ENCODE measurements around the gene RALGPS1. TPM values are rescaled to one million over a fixed set of nuclear protein-coding genes. Genes with fewer than 3 reads are reported as not detected.

Gene RALGPS1
- total RNA-seq, 1 experiment from 2014 or later = 28.5 TPM

DNA sequence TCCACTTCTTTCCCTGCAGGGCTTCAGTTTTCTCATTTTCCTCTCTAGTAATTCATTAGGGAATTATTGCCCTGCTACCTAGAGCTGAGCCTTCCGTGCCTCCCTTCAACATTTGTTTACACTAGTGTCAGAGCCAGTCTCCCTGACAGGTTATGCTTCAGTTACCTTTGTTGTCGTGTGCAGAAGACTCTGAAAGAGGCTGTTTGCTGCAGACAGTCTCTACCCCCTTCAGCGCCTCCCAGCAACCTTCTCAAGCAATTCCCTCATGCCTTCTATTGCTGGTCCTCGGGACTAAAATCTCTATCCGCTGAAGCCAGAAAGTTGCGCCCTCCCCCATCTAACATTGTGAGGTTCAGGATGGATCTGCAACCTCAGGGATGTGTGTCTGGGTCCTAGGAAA lies 12.8 kb downstream of the RALGPS1 start (continued):
- TF ChIP-seq, protein P1, sequence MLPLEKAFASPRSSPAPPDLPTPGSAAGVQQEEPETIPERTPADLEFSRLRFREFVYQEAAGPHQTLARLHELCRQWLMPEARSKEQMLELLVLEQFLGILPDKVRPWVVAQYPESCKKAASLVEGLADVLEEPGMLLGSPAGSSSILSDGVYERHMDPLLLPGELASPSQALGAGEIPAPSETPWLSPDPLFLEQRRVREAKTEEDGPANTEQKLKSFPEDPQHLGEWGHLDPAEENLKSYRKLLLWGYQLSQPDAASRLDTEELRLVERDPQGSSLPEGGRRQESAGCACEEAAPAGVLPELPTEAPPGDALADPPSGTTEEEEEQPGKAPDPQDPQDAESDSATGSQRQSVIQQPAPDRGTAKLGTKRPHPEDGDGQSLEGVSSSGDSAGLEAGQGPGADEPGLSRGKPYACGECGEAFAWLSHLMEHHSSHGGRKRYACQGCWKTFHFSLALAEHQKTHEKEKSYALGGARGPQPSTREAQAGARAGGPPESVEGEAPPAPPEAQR (CRISPR knock-in tag; IDR thresholded peaks at IDR 0.05) = no peak

DNA sequence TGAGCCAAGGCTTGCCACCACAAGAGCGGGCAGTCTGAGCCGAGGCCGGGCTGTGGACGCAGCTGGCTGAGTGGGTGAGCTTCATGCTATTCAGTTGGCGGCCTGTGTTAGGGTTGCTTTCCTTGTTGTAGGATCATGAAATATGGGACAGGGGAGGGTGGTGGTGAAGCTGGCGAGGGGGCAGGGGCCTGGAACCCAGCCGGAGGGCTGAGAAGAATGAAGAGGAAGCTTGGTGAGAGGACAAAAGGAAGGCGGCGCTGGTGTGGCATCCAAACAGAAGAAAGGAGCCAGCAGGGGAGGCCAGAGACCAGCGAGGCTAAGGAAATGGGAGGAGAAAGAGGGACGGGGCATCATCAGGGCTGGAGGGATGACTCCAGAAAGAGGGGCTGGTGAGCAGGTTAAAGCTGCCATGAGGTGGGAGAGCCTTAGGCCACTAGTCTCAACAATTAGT lies 18.3 kb downstream of the RALGPS1 start:
- CTCF ChIA-PET = interaction anchor here (0.7 to 1.8 kb wide), 16 partner anchors 8 to 460 kb away, joined by 3 to 18 read pairs (median 4); partner anchors contain the start of gene RALGPS1
- TF ChIP-seq SP1 (CRISPR knock-in tag; conservative IDR thresholded peaks at IDR 0.05) = 0 out of 2 replicates have a peak, but pooled peaks have one; percentile 26
- TF ChIP-seq CREM (CRISPR knock-in tag; IDR thresholded peaks at IDR 0.05) = no peak
- TF ChIP-seq, protein P2, sequence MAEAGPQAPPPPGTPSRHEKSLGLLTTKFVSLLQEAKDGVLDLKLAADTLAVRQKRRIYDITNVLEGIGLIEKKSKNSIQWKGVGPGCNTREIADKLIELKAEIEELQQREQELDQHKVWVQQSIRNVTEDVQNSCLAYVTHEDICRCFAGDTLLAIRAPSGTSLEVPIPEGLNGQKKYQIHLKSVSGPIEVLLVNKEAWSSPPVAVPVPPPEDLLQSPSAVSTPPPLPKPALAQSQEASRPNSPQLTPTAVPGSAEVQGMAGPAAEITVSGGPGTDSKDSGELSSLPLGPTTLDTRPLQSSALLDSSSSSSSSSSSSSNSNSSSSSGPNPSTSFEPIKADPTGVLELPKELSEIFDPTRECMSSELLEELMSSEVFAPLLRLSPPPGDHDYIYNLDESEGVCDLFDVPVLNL (CRISPR knock-in tag; IDR thresholded peaks at IDR 0.05; ENCODE audit: borderline replicate concordance, low read depth) = no peak
- TF ChIP-seq ZNF121 (CRISPR knock-in tag; IDR thresholded peaks at IDR 0.05) = peak; percentile 93
- ATAC-seq (peak; percentile 76), DNase-seq (ENCODE audit: low spot score) (peak; percentile 48)
- H3K4me3 Mint-ChIP-seq = no peak overlapping the region
- peaks cover 5% of the 10 kb centered on the region; the same call in 1 of the 2 replicates for H3K36me3 Mint-ChIP-seq
- POLR2A ChIA-PET = no interaction called here
- no peaks in the 10 kb centered on the region; the same call in 1 of the 2 replicates for H3K27me3 Mint-ChIP-seq (ENCODE audit: low read depth)
- peaks cover 12% of the 10 kb centered on the region for H3K4me1 Mint-ChIP-seq
- no peak overlapping the region for H3K27ac Mint-ChIP-seq
- H3K9me3 Mint-ChIP-seq = peaks cover 9% of the 10 kb centered on the region

DNA sequence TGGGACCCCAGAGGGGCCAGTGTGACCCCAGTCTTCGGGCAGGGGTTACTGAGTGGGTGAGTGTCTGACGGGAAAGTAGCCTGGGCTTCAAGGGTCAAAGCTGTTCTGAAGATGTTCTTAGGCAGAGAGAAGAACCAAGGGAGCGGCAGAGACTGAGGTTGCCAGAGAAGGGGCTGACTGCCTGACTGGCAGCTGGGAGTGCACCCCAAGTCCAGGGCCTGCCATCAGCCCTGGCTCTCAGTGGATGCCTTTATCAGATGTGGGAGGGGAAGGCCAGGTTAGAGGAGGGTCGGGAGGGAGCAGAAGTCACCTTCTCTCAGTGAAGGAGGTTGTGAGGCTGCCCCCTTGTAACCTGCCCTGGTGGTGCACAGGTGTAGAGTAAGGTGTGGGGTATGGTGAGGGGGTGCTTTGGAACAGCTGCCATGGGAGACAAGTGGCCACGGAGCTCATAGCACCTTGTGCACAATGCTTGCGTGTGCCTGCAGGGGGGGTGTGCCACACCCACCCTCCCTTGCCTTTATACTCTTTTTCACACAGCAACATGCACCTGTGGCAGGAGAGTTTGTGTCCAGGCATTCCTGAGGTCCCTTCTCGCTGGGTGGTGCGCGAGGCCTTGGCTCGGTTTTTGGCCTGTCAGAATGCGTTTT lies 18.9 kb downstream of the RALGPS1 start:
- ChIA-PET POLR2A (no interaction called here), CTCF (interaction anchor here (0.7 to 1.8 kb wide), 15 partner anchors 9 to 460 kb away, joined by 3 to 18 read pairs (median 5); partner anchors contain the start of gene RALGPS1)
- ATAC-seq (peak; percentile 85), DNase-seq (ENCODE audit: low spot score) (no peak)
- H3K4me3 Mint-ChIP-seq = no peak overlapping the region
- peaks cover 5% of the 10 kb centered on the region; the same call in 1 of the 2 replicates for H3K36me3 Mint-ChIP-seq
- H3K4me1 Mint-ChIP-seq = peaks cover 17% of the 10 kb centered on the region
- H3K9me3 Mint-ChIP-seq = peaks cover 9% of the 10 kb centered on the region
- H3K27ac Mint-ChIP-seq = no peak overlapping the region
- no peaks in the 10 kb centered on the region; the same call in 1 of the 2 replicates for H3K27me3 Mint-ChIP-seq (ENCODE audit: low read depth)
- TF ChIP-seq, protein P3, sequence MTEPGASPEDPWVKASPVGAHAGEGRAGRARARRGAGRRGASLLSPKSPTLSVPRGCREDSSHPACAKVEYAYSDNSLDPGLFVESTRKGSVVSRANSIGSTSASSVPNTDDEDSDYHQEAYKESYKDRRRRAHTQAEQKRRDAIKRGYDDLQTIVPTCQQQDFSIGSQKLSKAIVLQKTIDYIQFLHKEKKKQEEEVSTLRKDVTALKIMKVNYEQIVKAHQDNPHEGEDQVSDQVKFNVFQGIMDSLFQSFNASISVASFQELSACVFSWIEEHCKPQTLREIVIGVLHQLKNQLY (CRISPR knock-in tag; IDR thresholded peaks at IDR 0.05) = no peak
- no peak for TF ChIP-seq TP53 (CRISPR knock-in tag; IDR thresholded peaks at IDR 0.05)
- TF ChIP-seq, protein P4, sequence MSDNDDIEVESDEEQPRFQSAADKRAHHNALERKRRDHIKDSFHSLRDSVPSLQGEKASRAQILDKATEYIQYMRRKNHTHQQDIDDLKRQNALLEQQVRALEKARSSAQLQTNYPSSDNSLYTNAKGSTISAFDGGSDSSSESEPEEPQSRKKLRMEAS (CRISPR knock-in tag; IDR thresholded peaks at IDR 0.05) = no peak
- TF ChIP-seq, protein P5, sequence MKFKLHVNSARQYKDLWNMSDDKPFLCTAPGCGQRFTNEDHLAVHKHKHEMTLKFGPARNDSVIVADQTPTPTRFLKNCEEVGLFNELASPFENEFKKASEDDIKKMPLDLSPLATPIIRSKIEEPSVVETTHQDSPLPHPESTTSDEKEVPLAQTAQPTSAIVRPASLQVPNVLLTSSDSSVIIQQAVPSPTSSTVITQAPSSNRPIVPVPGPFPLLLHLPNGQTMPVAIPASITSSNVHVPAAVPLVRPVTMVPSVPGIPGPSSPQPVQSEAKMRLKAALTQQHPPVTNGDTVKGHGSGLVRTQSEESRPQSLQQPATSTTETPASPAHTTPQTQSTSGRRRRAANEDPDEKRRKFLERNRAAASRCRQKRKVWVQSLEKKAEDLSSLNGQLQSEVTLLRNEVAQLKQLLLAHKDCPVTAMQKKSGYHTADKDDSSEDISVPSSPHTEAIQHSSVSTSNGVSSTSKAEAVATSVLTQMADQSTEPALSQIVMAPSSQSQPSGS (CRISPR knock-in tag; IDR thresholded peaks at IDR 0.05; ENCODE audit: borderline replicate concordance, low read depth) = no peak
- TF ChIP-seq, protein P6, sequence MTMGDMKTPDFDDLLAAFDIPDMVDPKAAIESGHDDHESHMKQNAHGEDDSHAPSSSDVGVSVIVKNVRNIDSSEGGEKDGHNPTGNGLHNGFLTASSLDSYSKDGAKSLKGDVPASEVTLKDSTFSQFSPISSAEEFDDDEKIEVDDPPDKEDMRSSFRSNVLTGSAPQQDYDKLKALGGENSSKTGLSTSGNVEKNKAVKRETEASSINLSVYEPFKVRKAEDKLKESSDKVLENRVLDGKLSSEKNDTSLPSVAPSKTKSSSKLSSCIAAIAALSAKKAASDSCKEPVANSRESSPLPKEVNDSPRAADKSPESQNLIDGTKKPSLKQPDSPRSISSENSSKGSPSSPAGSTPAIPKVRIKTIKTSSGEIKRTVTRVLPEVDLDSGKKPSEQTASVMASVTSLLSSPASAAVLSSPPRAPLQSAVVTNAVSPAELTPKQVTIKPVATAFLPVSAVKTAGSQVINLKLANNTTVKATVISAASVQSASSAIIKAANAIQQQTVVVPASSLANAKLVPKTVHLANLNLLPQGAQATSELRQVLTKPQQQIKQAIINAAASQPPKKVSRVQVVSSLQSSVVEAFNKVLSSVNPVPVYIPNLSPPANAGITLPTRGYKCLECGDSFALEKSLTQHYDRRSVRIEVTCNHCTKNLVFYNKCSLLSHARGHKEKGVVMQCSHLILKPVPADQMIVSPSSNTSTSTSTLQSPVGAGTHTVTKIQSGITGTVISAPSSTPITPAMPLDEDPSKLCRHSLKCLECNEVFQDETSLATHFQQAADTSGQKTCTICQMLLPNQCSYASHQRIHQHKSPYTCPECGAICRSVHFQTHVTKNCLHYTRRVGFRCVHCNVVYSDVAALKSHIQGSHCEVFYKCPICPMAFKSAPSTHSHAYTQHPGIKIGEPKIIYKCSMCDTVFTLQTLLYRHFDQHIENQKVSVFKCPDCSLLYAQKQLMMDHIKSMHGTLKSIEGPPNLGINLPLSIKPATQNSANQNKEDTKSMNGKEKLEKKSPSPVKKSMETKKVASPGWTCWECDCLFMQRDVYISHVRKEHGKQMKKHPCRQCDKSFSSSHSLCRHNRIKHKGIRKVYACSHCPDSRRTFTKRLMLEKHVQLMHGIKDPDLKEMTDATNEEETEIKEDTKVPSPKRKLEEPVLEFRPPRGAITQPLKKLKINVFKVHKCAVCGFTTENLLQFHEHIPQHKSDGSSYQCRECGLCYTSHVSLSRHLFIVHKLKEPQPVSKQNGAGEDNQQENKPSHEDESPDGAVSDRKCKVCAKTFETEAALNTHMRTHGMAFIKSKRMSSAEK (CRISPR knock-in tag; IDR thresholded peaks at IDR 0.05; ENCODE audit: borderline replicate concordance) = no peak
- no peak for TF ChIP-seq RORB (CRISPR knock-in tag; IDR thresholded peaks at IDR 0.05)
- TF ChIP-seq, protein P1 (CRISPR knock-in tag; IDR thresholded peaks at IDR 0.05) = no peak
- TF ChIP-seq TEAD1 (CRISPR knock-in tag; IDR thresholded peaks at IDR 0.05) = no peak
- no peak for TF ChIP-seq ELF4 (CRISPR knock-in tag; IDR thresholded peaks at IDR 0.05; ENCODE audit: low read depth)
- TF ChIP-seq, protein P7, sequence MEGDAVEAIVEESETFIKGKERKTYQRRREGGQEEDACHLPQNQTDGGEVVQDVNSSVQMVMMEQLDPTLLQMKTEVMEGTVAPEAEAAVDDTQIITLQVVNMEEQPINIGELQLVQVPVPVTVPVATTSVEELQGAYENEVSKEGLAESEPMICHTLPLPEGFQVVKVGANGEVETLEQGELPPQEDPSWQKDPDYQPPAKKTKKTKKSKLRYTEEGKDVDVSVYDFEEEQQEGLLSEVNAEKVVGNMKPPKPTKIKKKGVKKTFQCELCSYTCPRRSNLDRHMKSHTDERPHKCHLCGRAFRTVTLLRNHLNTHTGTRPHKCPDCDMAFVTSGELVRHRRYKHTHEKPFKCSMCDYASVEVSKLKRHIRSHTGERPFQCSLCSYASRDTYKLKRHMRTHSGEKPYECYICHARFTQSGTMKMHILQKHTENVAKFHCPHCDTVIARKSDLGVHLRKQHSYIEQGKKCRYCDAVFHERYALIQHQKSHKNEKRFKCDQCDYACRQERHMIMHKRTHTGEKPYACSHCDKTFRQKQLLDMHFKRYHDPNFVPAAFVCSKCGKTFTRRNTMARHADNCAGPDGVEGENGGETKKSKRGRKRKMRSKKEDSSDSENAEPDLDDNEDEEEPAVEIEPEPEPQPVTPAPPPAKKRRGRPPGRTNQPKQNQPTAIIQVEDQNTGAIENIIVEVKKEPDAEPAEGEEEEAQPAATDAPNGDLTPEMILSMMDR (IDR thresholded peaks at IDR 0.05) = no peak
- TF ChIP-seq, protein P8, sequence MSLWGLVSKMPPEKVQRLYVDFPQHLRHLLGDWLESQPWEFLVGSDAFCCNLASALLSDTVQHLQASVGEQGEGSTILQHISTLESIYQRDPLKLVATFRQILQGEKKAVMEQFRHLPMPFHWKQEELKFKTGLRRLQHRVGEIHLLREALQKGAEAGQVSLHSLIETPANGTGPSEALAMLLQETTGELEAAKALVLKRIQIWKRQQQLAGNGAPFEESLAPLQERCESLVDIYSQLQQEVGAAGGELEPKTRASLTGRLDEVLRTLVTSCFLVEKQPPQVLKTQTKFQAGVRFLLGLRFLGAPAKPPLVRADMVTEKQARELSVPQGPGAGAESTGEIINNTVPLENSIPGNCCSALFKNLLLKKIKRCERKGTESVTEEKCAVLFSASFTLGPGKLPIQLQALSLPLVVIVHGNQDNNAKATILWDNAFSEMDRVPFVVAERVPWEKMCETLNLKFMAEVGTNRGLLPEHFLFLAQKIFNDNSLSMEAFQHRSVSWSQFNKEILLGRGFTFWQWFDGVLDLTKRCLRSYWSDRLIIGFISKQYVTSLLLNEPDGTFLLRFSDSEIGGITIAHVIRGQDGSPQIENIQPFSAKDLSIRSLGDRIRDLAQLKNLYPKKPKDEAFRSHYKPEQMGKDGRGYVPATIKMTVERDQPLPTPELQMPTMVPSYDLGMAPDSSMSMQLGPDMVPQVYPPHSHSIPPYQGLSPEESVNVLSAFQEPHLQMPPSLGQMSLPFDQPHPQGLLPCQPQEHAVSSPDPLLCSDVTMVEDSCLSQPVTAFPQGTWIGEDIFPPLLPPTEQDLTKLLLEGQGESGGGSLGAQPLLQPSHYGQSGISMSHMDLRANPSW (CRISPR knock-in tag; conservative IDR thresholded peaks at IDR 0.05; ENCODE audit: low read depth) = no peak
- no peak for TF ChIP-seq CREM (CRISPR knock-in tag; IDR thresholded peaks at IDR 0.05)
